A549 (cell line): ENCODE data around the gene PPP4R1. TPM values are rescaled to one million over a fixed set of nuclear protein-coding genes. Genes with fewer than 3 reads are reported as not detected.

Source experiments
- ATAC-seq, 2 experiments: fragments of 200-7000 bp in 1 of 2; fragments of >200 bp in 1 of 2; cut with Nextera tagmentation in 1 of 2; cut with Tn5 transposase in 1 of 2; 3 replicates each; pipeline versions ENCODE4 v1.8.0 to v1.9.1; 2018 to 2020; ENCODE audit warnings: mild to moderate bottlenecking in 1 of 2, moderate library complexity in 1 of 2
- CTCF ChIA-PET: fragments of 300-600 bp; sonication (Branson Sonifier 250); formaldehyde crosslinking; extraction: SDS; loops from one replicate; lab custom pipeline; 2021; ENCODE audit warnings: antibody characterized with exemption, inconsistent platforms; lab: Yijun Ruan, JAX
- POLR2A ChIA-PET: fragments of 350-600 bp; formaldehyde crosslinking; extraction: SDS; loops from one replicate; lab custom pipeline; 2021; ENCODE audit warnings: antibody characterized with exemption, inconsistent platforms; lab: Yijun Ruan, JAX
- DNase-seq, 2 experiments: peaks; one replicate each; pipeline versions ENCODE4 v3.0.0 to v3.0.0-alpha.2; 2011 to 2016; ENCODE audit warnings: low read depth in 1 of 2, low spot score in 1 of 2
- FAIRE-seq: peaks from 2 replicates; lab custom pipeline; 2011; peaks lifted over from hg19 to GRCh38; lab: Jason Lieb, UNC
- H3K27ac ChIP-seq, 2 experiments: fragments of >200 bp; sonication (Bioruptor Twin); formaldehyde crosslinking; 3 replicates each; pipeline ENCODE4 v1.5.1; 2016 to 2017
- H3K4me1 ChIP-seq: fragments of >200 bp; sonication (Bioruptor Twin); formaldehyde crosslinking; 3 replicates; pipeline ENCODE4 v1.6.1; 2016
- H3K4me2 ChIP-seq: fragments of >200 bp; sonication (Bioruptor Twin); formaldehyde crosslinking; 3 replicates; pipeline ENCODE4 v1.6.1; 2016
- H3K4me3 ChIP-seq: fragments of >200 bp; sonication (Bioruptor Twin); formaldehyde crosslinking; 3 replicates; pipeline ENCODE4 v1.5.1; 2016
- H3K9me3 ChIP-seq: fragments of >200 bp; sonication (Bioruptor Twin); formaldehyde crosslinking; 3 replicates; pipeline ENCODE4 v1.6.1; 2016
- ATOH8 ChIP-seq: fragments of 250-450 bp; sonication (Bioruptor Pico); IDR thresholded peaks from 2 replicates; pipeline ENCODE4 v1.5.0; 2020; ENCODE audit warnings: low read depth, mild to moderate bottlenecking, moderate library complexity
- E2F6 ChIP-seq: IDR thresholded peaks from 2 replicates; pipeline ENCODE4 v1.6.1; 2012; ENCODE audit warnings: low read depth, borderline replicate concordance
- FOSB ChIP-seq: fragments of 250-450 bp; sonication (Bioruptor Pico); IDR thresholded peaks from 2 replicates; pipeline ENCODE4 v1.5.0; 2020; ENCODE audit warnings: mild to moderate bottlenecking, moderate library complexity
- FOSL2 ChIP-seq, 2 experiments: fragments of 450-650 bp in 1 of 2; fragments of >200 bp in 1 of 2; sonication (Bioruptor Twin) in 1 of 2; formaldehyde crosslinking; IDR thresholded peaks; 2 replicates each; pipeline versions ENCODE4 v1.5.0 to v1.6.1; 2016 to 2020; ENCODE audit warnings: mild to moderate bottlenecking in 1 of 2, moderate library complexity in 1 of 2
- FOXS1 ChIP-seq: fragments of 250-450 bp; sonication (Bioruptor Pico); IDR thresholded peaks from 2 replicates; pipeline ENCODE4 v1.5.0; 2020; ENCODE audit warnings: mild to moderate bottlenecking, moderate library complexity
- GATA3 ChIP-seq: IDR thresholded peaks from 2 replicates; pipeline ENCODE4 v1.6.1; 2012; ENCODE audit warnings: borderline replicate concordance
- HEYL ChIP-seq: fragments of 250-450 bp; sonication (Bioruptor Pico); IDR thresholded peaks from 2 replicates; pipeline ENCODE4 v1.8.0; 2021; ENCODE audit warnings: mild to moderate bottlenecking, moderate library complexity
- HMGXB4 ChIP-seq: fragments of 250-450 bp; sonication (Bioruptor Pico); IDR thresholded peaks from 2 replicates; pipeline ENCODE4 v1.5.0; 2021; ENCODE audit warnings: mild to moderate bottlenecking, moderate library complexity, borderline replicate concordance
- HOXB13 ChIP-seq: fragments of 250-450 bp; sonication (Bioruptor Pico); IDR thresholded peaks from 2 replicates; pipeline ENCODE4 v1.5.0; 2020; ENCODE audit warnings: low read depth, mild to moderate bottlenecking, moderate library complexity
- HOXB5 ChIP-seq: fragments of 250-450 bp; sonication (Bioruptor Pico); IDR thresholded peaks from 2 replicates; pipeline ENCODE4 v1.5.0; 2020; ENCODE audit warnings: mild to moderate bottlenecking, moderate library complexity
- KDM1A ChIP-seq: fragments of 200-600 bp; sonication (generic); IDR thresholded peaks from 2 replicates; pipeline ENCODE4 v1.6.1; 2016; ENCODE audit warnings: low read depth, mild to moderate bottlenecking
- MAFK ChIP-seq: fragments of 450-650 bp; IDR thresholded peaks from 2 replicates; pipeline ENCODE4 v1.6.1; 2014; ENCODE audit not compliant: partially characterized antibody
- MAZ ChIP-seq: fragments of 150-350 bp; IDR thresholded peaks from 2 replicates; pipeline ENCODE4 v1.6.1; 2014; ENCODE audit warnings: antibody characterized with exemption, low read depth, low read length, borderline replicate concordance
- MYC ChIP-seq: IDR thresholded peaks from 2 replicates; pipeline ENCODE4 v1.6.1; 2012; ENCODE audit warnings: mild to moderate bottlenecking, inconsistent platforms, low read length, improper control_type of control experiment, borderline replicate concordance
- NPAS2 ChIP-seq: fragments of 250-450 bp; sonication (Bioruptor Pico); IDR thresholded peaks from 2 replicates; pipeline ENCODE4 v1.8.0; 2022; ENCODE audit warnings: mild to moderate bottlenecking, moderate library complexity, borderline replicate concordance
- PBX3 ChIP-seq: IDR thresholded peaks from 2 replicates; pipeline ENCODE4 v1.6.1; 2012
- POLR2A ChIP-seq: IDR thresholded peaks from 2 replicates; pipeline ENCODE4 v1.6.1; 2012; ENCODE audit warnings: mild to moderate bottlenecking, low read length
- SMC3 ChIP-seq: fragments of >200 bp; sonication (Bioruptor Twin); formaldehyde crosslinking; IDR thresholded peaks from 3 replicates; pipeline ENCODE4 v1.6.1; 2018; ENCODE audit warnings: inconsistent platforms
- SREBF2 ChIP-seq: fragments of 450-650 bp; IDR thresholded peaks from 2 replicates; pipeline ENCODE4 v1.6.1; 2014; ENCODE audit warnings: mild to moderate bottlenecking, moderate library complexity
- TFCP2L1 ChIP-seq: fragments of 250-450 bp; sonication (Bioruptor Pico); IDR thresholded peaks from 2 replicates; pipeline ENCODE4 v1.5.0; 2021; ENCODE audit warnings: mild to moderate bottlenecking
- ZC3H11A ChIP-seq: fragments of 450-650 bp; IDR thresholded peaks from 2 replicates; pipeline ENCODE4 v1.6.1; 2014; ENCODE audit warnings: antibody characterized with exemption, mild to moderate bottlenecking
- ZFP36 ChIP-seq: fragments of 450-650 bp; IDR thresholded peaks from 2 replicates; pipeline ENCODE4 v1.6.1; 2014; ENCODE audit warnings: borderline replicate concordance; ENCODE audit not compliant: partially characterized antibody
- ZSCAN20 ChIP-seq: fragments of 250-450 bp; sonication (Bioruptor Pico); IDR thresholded peaks from 2 replicates; pipeline ENCODE4 v1.8.0; 2022; ENCODE audit warnings: mild to moderate bottlenecking, moderate library complexity
- WGBS: methylation state at CpG from one replicate; pipeline ENCODE4 v1.1.6; 2017; ENCODE audit errors: missing lambda C conversion rate; 5-methylcytosine and 5-hydroxymethylcytosine counted together
- polyA plus RNA-seq, 4 experiments: library from polyadenylated mRNA; depleted of rRNA in 3 of 4; stranded (reverse); fragments of >200 nt; fragmentation: RNase III in 1 of 4; extraction: RNeasy Plus Mini Kit Qiagen cat#74134 plus additional on column Dnase treatment in 1 of 4; gene quantifications; 2 replicates in 3 of 4; 3 replicates in 1 of 4; pipeline ENCODE4 v1.2.3, GENCODE V29; 2011 to 2017
- TF ChIP-seq, protein P1 (sequence below): fragments of >200 bp; sonication (Bioruptor Twin); formaldehyde crosslinking; IDR thresholded peaks from 3 replicates; pipeline ENCODE4 v1.5.1; 2016
- TF ChIP-seq, protein P2 (sequence below): IDR thresholded peaks from 2 replicates; pipeline ENCODE4 v1.6.1; 2012

The PPP4R1 gene
- polyA plus RNA-seq, 2 of the 4 experiments (the other 2 are of a cell fraction): 40.1 to 97.3 TPM

GRCh38 chr18:9574473-9575115 lies 39.8 kb downstream of the PPP4R1 start:
- Histone ChIP-seq H3K4me3 (no peak overlapping the region), H3K4me2 (no peak overlapping the region), H3K27ac (no peak overlapping the region), H3K9me3 (no peaks in the 10 kb centered on the region), H3K4me1 (peaks cover 30% of the 10 kb centered on the region)
- CTCF ChIA-PET: interaction anchor here (0.6 to 5.0 kb wide), 26 partner anchors 9 to 266 kb away, joined by 3 to 43 read pairs (median 4); no protein-coding TSS in a partner anchor
- no peak for TF ChIP-seq ZC3H11A
- no peak for TF ChIP-seq KDM1A
- WGBS: 88% methylated on average over 7 of the region's 7 CpGs
- POLR2A ChIA-PET: no interaction called here
- no peak for FAIRE-seq
- no peak for DNase-seq
- ATAC-seq: no peak

DNA sequence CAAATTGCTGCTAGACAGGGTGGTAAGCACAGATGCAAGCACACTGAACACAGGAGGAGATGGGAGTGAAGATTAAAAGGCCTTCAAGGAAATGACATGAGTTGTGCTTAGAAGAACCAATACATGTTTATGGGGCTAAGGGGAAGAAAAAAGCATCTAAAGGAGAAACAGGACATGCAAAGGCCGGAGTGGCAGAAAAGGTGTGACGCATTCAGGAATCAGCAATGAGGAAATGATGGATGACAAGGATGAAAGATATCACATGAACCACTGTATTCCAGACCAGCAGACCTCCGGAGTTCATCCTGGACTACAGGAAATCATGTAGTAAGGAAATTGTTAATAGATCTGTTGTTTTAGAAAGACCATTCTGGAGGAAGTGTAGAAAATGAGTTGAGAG lies 42.8 kb downstream of the PPP4R1 start:
- Histone ChIP-seq H3K4me2 (no peak overlapping the region), H3K27ac (no peak overlapping the region), H3K4me1 (peaks cover 18% of the 10 kb centered on the region; the same call in 2 of the 3 replicates), H3K9me3 (no peaks in the 10 kb centered on the region), H3K4me3 (no peak overlapping the region)
- ATAC-seq (no peak), DNase-seq (no peak), FAIRE-seq (no peak)
- ChIA-PET CTCF (no interaction called here), POLR2A (no interaction called here)
- TF ChIP-seq, protein P1, sequence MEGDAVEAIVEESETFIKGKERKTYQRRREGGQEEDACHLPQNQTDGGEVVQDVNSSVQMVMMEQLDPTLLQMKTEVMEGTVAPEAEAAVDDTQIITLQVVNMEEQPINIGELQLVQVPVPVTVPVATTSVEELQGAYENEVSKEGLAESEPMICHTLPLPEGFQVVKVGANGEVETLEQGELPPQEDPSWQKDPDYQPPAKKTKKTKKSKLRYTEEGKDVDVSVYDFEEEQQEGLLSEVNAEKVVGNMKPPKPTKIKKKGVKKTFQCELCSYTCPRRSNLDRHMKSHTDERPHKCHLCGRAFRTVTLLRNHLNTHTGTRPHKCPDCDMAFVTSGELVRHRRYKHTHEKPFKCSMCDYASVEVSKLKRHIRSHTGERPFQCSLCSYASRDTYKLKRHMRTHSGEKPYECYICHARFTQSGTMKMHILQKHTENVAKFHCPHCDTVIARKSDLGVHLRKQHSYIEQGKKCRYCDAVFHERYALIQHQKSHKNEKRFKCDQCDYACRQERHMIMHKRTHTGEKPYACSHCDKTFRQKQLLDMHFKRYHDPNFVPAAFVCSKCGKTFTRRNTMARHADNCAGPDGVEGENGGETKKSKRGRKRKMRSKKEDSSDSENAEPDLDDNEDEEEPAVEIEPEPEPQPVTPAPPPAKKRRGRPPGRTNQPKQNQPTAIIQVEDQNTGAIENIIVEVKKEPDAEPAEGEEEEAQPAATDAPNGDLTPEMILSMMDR: no peak
- no peak for TF ChIP-seq HMGXB4
- no peak for TF ChIP-seq ZSCAN20
- TF ChIP-seq FOSB (CRISPR knock-in tag): no peak
- no peak for TF ChIP-seq HEYL
- 92% methylated on average over 3 of the region's 3 CpGs for WGBS

- no peak overlapping the region for H3K4me2 ChIP-seq
- H3K4me1 ChIP-seq: peaks cover 8% of the 10 kb centered on the region; the same call in 1 of the 3 replicates
- TF ChIP-seq SMC3 (no peak), MAZ (no peak), ATOH8 (CRISPR knock-in tag) (no peak), FOXS1 (CRISPR knock-in tag) (no peak), POLR2A (no peak), HOXB5 (CRISPR knock-in tag) (no peak), TFCP2L1 (CRISPR knock-in tag) (no peak), GATA3 (no peak), MAFK (no peak), E2F6 (no peak), HOXB13 (CRISPR knock-in tag) (no peak), PBX3 (no peak), ZFP36 (no peak), FOSL2 (IDR thresholded peaks at IDR 0.05) (no peak), FOSL2 (CRISPR knock-in tag; IDR thresholded peaks at IDR 0.05) (no peak), SREBF2 (no peak), NPAS2 (CRISPR knock-in tag) (no peak), MYC (no peak), ZSCAN20 (no peak)
- TF ChIP-seq, protein P2, sequence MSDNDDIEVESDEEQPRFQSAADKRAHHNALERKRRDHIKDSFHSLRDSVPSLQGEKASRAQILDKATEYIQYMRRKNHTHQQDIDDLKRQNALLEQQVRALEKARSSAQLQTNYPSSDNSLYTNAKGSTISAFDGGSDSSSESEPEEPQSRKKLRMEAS: no peak
- TF ChIP-seq, protein P1: no peak
- POLR2A ChIA-PET: no interaction called here
- no peak for FAIRE-seq
- CTCF ChIA-PET: interaction anchor here (0.7 to 1.7 kb wide), 2 partner anchors 103 to 104 kb away, joined by 3 to 6 read pairs; no protein-coding TSS in a partner anchor
- ATAC-seq: no peak
- H3K4me3 ChIP-seq: no peak overlapping the region
- no peak for DNase-seq
- H3K27ac ChIP-seq: no peak overlapping the region
- WGBS: 53% methylated on average over 3 of the region's 3 CpGs
- no peaks in the 10 kb centered on the region for H3K9me3 ChIP-seq
Measured at GRCh38 chr18:9570255-9570654, 44.1 kb downstream of the PPP4R1 start.
